Neural progenitor cell (in vitro differentiated cells): ENCODE measurements around the gene KIAA1217.

Experiments
- EZH2 ChIP-seq: fragments of 200-600 bp; sonication (generic); IDR thresholded peaks from 2 replicates; pipeline ENCODE4 v1.6.1; 2017; ENCODE audit warnings: antibody characterized with exemption, mild to moderate bottlenecking, moderate library complexity
- EZH2phosphoT487 ChIP-seq: fragments of 200-600 bp; sonication (generic); IDR thresholded peaks from 2 replicates; pipeline ENCODE4 v1.6.1; 2017; ENCODE audit warnings: antibody characterized with exemption
- TF ChIP-seq, protein P1 (sequence below): fragments of 200-600 bp; sonication (generic); IDR thresholded peaks from 2 replicates; pipeline ENCODE4 v1.5.1; 2017; ENCODE audit warnings: antibody characterized with exemption, mild to moderate bottlenecking

GRCh38 chr10:24163485-24163884 is 45.5 kb upstream of the KIAA1217 start:
- TF ChIP-seq, protein P1, sequence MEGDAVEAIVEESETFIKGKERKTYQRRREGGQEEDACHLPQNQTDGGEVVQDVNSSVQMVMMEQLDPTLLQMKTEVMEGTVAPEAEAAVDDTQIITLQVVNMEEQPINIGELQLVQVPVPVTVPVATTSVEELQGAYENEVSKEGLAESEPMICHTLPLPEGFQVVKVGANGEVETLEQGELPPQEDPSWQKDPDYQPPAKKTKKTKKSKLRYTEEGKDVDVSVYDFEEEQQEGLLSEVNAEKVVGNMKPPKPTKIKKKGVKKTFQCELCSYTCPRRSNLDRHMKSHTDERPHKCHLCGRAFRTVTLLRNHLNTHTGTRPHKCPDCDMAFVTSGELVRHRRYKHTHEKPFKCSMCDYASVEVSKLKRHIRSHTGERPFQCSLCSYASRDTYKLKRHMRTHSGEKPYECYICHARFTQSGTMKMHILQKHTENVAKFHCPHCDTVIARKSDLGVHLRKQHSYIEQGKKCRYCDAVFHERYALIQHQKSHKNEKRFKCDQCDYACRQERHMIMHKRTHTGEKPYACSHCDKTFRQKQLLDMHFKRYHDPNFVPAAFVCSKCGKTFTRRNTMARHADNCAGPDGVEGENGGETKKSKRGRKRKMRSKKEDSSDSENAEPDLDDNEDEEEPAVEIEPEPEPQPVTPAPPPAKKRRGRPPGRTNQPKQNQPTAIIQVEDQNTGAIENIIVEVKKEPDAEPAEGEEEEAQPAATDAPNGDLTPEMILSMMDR, result no peak
- TF ChIP-seq EZH2phosphoT487, result no peak
- no peak for TF ChIP-seq EZH2
